ENCODE results near the gene C12orf43. TPM values are rescaled to one million over a fixed set of nuclear protein-coding genes. Genes with fewer than 3 reads are reported as not detected.

Gene C12orf43
- total RNA-seq, 1 donor from 2014 or later: 16.5 TPM

DNA sequence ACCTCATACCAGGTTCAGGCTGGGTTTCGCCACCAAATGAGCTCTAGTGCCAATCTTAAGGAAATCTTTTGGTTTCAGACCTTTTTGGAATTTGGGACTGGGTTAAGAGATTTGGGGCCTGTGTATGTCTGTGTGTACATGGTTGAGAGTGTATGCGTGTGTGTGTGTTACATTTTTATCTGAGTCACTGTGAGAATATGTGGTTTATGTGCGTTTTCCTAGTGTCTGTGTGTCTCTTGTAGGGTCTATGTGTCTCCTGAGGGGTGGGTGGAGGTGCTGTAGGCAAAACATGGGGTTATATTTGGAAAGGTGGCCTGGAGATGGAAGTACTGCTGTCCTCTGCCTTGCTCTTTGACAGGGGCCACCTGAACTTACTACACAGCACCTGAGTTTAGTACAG is 17.9 kb downstream of the C12orf43 start:
- Histone ChIP-seq H3K4me3 (ENCODE audit: low read depth, low read length) (no peak overlapping the region), H3K27me3 (ENCODE audit: control insufficient read depth, insufficient read depth, low read length) (no peaks in the 10 kb centered on the region), H3K36me3 (ENCODE audit: control insufficient read depth, insufficient read depth, low read length) (no peaks in the 10 kb centered on the region)
- TF ChIP-seq, protein P1, sequence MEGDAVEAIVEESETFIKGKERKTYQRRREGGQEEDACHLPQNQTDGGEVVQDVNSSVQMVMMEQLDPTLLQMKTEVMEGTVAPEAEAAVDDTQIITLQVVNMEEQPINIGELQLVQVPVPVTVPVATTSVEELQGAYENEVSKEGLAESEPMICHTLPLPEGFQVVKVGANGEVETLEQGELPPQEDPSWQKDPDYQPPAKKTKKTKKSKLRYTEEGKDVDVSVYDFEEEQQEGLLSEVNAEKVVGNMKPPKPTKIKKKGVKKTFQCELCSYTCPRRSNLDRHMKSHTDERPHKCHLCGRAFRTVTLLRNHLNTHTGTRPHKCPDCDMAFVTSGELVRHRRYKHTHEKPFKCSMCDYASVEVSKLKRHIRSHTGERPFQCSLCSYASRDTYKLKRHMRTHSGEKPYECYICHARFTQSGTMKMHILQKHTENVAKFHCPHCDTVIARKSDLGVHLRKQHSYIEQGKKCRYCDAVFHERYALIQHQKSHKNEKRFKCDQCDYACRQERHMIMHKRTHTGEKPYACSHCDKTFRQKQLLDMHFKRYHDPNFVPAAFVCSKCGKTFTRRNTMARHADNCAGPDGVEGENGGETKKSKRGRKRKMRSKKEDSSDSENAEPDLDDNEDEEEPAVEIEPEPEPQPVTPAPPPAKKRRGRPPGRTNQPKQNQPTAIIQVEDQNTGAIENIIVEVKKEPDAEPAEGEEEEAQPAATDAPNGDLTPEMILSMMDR (IDR thresholded peaks at IDR 0.05; ENCODE audit: insufficient read depth, low read length, poor library complexity, severe bottlenecking): no peak
- DNase-seq (ENCODE audit: low read depth): no peak

DNA sequence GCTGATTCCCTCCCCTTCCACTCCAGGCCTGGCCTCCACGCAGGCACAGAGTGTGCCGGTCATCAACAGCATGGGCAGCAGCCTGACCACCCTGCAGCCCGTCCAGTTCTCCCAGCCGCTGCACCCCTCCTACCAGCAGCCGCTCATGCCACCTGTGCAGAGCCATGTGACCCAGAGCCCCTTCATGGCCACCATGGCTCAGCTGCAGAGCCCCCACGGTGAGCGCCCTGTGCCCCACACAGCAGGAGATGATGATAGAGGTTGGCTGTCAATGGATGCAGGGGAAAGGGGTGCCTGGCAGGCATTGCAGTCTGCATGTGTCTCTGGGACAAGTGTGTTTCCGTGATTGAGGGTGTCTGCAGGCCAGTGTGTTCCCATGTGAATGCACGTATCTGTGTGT is 18.8 kb downstream of the C12orf43 start:
- no peak for DNase-seq (ENCODE audit: low read depth)
- Histone ChIP-seq H3K36me3 (ENCODE audit: control insufficient read depth, insufficient read depth, low read length) (no peaks in the 10 kb centered on the region), H3K4me3 (ENCODE audit: low read depth, low read length) (no peak overlapping the region), H3K27me3 (ENCODE audit: control insufficient read depth, insufficient read depth, low read length) (no peaks in the 10 kb centered on the region)
- TF ChIP-seq, protein P1 (IDR thresholded peaks at IDR 0.05; ENCODE audit: insufficient read depth, low read length, poor library complexity, severe bottlenecking): no peak

DNA sequence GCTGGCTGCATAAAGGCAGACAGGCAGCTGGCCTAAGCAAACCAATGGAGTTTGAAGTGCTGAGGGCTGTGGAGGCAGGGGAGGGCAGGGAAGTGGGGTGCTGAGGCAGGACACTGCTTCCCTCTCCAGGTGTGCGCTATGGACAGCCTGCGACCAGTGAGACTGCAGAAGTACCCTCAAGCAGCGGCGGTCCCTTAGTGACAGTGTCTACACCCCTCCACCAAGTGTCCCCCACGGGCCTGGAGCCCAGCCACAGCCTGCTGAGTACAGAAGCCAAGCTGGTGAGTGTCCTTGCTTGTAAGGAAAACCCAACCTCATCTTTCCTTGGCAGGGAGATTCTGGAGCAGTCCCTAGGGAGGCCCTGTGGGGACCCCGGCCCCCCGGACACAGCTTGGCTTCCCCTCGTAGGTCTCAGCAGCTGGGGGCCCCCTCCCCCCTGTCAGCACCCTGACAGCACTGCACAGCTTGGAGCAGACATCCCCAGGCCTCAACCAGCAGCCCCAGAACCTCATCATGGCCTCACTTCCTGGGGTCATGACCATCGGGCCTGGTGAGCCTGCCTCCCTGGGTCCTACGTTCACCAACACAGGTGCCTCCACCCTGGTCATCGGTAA is 20.0 kb downstream of the C12orf43 start:
- H3K4me3 ChIP-seq (ENCODE audit: low read depth, low read length): no peak overlapping the region
- TF ChIP-seq, protein P1 (IDR thresholded peaks at IDR 0.05; ENCODE audit: insufficient read depth, low read length, poor library complexity, severe bottlenecking): no peak
- H3K27me3 ChIP-seq (ENCODE audit: control insufficient read depth, insufficient read depth, low read length): no peaks in the 10 kb centered on the region
- no peak for DNase-seq (ENCODE audit: low read depth)
- no peaks in the 10 kb centered on the region for H3K36me3 ChIP-seq (ENCODE audit: control insufficient read depth, insufficient read depth, low read length)

DNA sequence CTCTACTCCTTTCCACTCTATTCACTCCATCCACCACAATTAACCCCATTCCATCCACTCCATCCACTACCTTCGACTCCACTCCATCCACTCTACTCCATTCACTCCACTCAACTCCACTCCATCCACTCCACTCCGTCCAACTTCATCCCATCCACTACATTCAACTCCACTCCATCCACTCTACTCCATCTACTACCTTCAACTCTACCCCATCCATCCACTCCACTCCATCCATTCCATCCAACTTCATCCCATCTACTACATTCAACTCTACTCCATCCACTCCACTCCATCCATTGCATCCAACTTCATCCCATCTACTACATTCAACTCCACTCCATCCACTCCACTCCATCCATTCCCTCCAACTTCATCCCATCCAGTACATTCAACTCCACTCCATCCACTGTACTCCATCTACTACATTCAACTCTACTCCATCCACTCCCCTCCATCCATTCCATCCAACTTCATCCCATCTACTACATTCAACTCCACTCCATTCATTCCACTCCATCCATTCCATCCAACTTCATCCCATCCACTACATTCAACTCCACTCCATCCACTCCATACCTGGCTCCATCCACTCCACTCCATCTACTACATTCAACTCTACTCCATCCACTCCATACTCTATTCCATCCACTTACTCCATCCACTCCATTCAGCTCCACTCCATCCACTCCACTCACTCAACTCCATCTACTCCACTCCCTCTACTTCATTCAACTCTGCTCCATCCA is 21.5 kb downstream of the C12orf43 start:
- TF ChIP-seq, protein P1 (IDR thresholded peaks at IDR 0.05; ENCODE audit: insufficient read depth, low read length, poor library complexity, severe bottlenecking): no peak
- no peaks in the 10 kb centered on the region for H3K27me3 ChIP-seq (ENCODE audit: control insufficient read depth, insufficient read depth, low read length)
- DNase-seq (ENCODE audit: low read depth): no peak
- H3K36me3 ChIP-seq (ENCODE audit: control insufficient read depth, insufficient read depth, low read length): no peaks in the 10 kb centered on the region
- H3K4me3 ChIP-seq (ENCODE audit: low read depth, low read length): no peak overlapping the region

DNA sequence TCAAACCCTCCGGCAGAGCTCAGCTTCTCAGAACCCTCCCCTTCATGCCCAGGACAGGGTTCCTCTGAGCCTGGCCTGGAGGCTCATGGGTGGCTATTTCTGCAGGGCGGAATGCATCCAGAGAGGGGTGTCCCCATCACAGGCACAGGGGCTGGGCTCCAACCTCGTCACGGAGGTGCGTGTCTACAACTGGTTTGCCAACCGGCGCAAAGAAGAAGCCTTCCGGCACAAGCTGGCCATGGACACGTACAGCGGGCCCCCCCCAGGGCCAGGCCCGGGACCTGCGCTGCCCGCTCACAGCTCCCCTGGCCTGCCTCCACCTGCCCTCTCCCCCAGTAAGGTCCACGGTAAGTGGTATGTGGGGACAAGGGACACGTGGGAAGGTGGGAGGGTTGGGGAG is 22.2 kb downstream of the C12orf43 start:
- DNase-seq (ENCODE audit: low read depth): no peak
- Histone ChIP-seq H3K4me3 (ENCODE audit: low read depth, low read length) (no peak overlapping the region), H3K36me3 (ENCODE audit: control insufficient read depth, insufficient read depth, low read length) (no peaks in the 10 kb centered on the region), H3K27me3 (ENCODE audit: control insufficient read depth, insufficient read depth, low read length) (no peaks in the 10 kb centered on the region)
- TF ChIP-seq, protein P1 (IDR thresholded peaks at IDR 0.05; ENCODE audit: insufficient read depth, low read length, poor library complexity, severe bottlenecking): no peak
